HepG2 (cell line): ENCODE data around the gene SAPCD1. TPM values are rescaled to one million over a fixed set of nuclear protein-coding genes. Genes with fewer than 3 reads are reported as not detected.
A peak's percentile ranks its signal among the peaks of the same experiment; 100 is the strongest.

Experiments
- ATAC-seq: fragments of 200-7000 bp; cut with Tn5 transposase; 3 replicates; pipeline ENCODE4 v1.9.1; 2020; ENCODE audit warnings: mild to moderate bottlenecking, moderate library complexity
- BruUV-seq: library from RNA; stranded (reverse); fragments of 400-500 nt; replicated peaks from 2 replicates; lab custom pipeline; 2021; lab: Mats Ljungman, UMichigan
- CTCF ChIA-PET: fragments of 300-600 bp; formaldehyde crosslinking; extraction: SDS; loops from one replicate; lab custom pipeline; 2021; ENCODE audit warnings: low total read pairs, inconsistent platforms, low intra/inter-chr PET ratio; lab: Yijun Ruan, JAX
- POLR2A ChIA-PET: fragments of 350-600 bp; sonication (Branson Sonifier 250); formaldehyde crosslinking; loops from one replicate; lab custom pipeline; 2020; ENCODE audit warnings: antibody characterized with exemption, inconsistent platforms; lab: Yijun Ruan, JAX
- DNase-seq: peaks from one replicate; pipeline ENCODE4 v3.0.0-alpha.2; 2015; ENCODE audit warnings: low spot score
- FAIRE-seq: peaks from 3 replicates; lab custom pipeline; 2011; peaks lifted over from hg19 to GRCh38; lab: Jason Lieb, UNC
- H2AFZ ChIP-seq: one replicate; pipeline ENCODE4 v1.6.1; 2011; ENCODE audit warnings: low read length, inconsistent platforms
- H3K27ac ChIP-seq: fragments of 300-600 bp; 3 replicates; pipeline ENCODE4 v1.8.0; 2011; ENCODE audit warnings: mixed run types, mild to moderate bottlenecking, mixed read lengths, low read length, inconsistent platforms; ENCODE audit not compliant: insufficient read depth; ENCODE audit errors: extremely low read length
- H3K27me3 ChIP-seq, 2 experiments: fragments of 200-600 bp in 1 of 2; 2 replicates in 1 of 2; 3 replicates in 1 of 2; pipeline versions ENCODE4 v1.6.0 to v1.8.0; 2011; ENCODE audit warnings: low read length in 2 of 2, mild to moderate bottlenecking in 2 of 2, moderate library complexity in 2 of 2, inconsistent platforms in 1 of 2; ENCODE audit not compliant: insufficient read depth in 2 of 2, control insufficient read depth in 1 of 2
- H3K36me3 ChIP-seq, 2 experiments: fragments of 200-600 bp in 1 of 2; replicated peaks in 1 of 2; 2 replicates in 1 of 2; 3 replicates in 1 of 2; pipeline versions ENCODE4 v1.5.1 to v1.8.0; 2011; ENCODE audit warnings: low read length in 2 of 2, inconsistent platforms in 1 of 2; ENCODE audit not compliant: insufficient read depth in 2 of 2, control insufficient read depth in 1 of 2
- H3K4me1 ChIP-seq: 2 replicates; pipeline ENCODE4 v1.5.1; 2012; ENCODE audit warnings: low read length, inconsistent platforms; ENCODE audit not compliant: insufficient read depth
- H3K4me2 ChIP-seq: 2 replicates; pipeline ENCODE4 v1.6.0; 2011; ENCODE audit warnings: low read depth, low read length, inconsistent platforms
- H3K4me3 ChIP-seq, 3 experiments: fragments of 200-600 bp in 1 of 3; sonication (generic), shearing (Covaris generic) in 1 of 3; replicated peaks in 1 of 3; 2 replicates each; pipeline ENCODE4 v1.5.1; 2011 to 2016; ENCODE audit warnings: low read length in 3 of 3, inconsistent platforms in 2 of 3, low read depth in 2 of 3, mild to moderate bottlenecking in 2 of 3, control low read depth in 1 of 3, mixed read lengths in 1 of 3; ENCODE audit not compliant: insufficient read depth in 1 of 3
- H3K79me2 ChIP-seq: one replicate; pipeline ENCODE4 v1.6.1; 2011; ENCODE audit warnings: low read length, inconsistent platforms; ENCODE audit not compliant: insufficient read depth
- H3K9ac ChIP-seq: 2 replicates; pipeline ENCODE4 v1.6.0; 2011; ENCODE audit warnings: mild to moderate bottlenecking, low read depth, low read length, inconsistent platforms; ENCODE audit not compliant: insufficient read depth
- H3K9me3 ChIP-seq: 2 replicates; pipeline ENCODE4 v1.5.1; 2012; ENCODE audit warnings: mild to moderate bottlenecking, low read length
- H4K20me1 ChIP-seq: 2 replicates; pipeline ENCODE4 v1.6.0; 2011; ENCODE audit warnings: inconsistent platforms, mild to moderate bottlenecking, low read length, moderate library complexity; ENCODE audit not compliant: insufficient read depth
- GRHL1 ChIP-seq: sonication (generic); formaldehyde crosslinking; conservative IDR thresholded peaks from 2 replicates; pipeline ENCODE4 v1.8.0; 2022; ENCODE audit warnings: missing genetic modification reagents
- ISL2 ChIP-seq: sonication (generic); formaldehyde crosslinking; IDR thresholded peaks from 2 replicates; pipeline ENCODE4 v1.5.0; 2020; ENCODE audit warnings: missing genetic modification reagents
- NKX3-1 ChIP-seq: sonication (generic); formaldehyde crosslinking; IDR thresholded peaks from 2 replicates; pipeline ENCODE4 v1.5.0; 2020; ENCODE audit warnings: missing genetic modification reagents
- NPAS2 ChIP-seq: sonication (generic); formaldehyde crosslinking; IDR thresholded peaks from 2 replicates; pipeline ENCODE4 v1.8.0; 2022; ENCODE audit warnings: mild to moderate bottlenecking, missing genetic modification reagents, borderline replicate concordance
- PHF5A ChIP-seq: IDR thresholded peaks from one replicate; pipeline ENCODE4 v1.6.1; 2018; ENCODE audit warnings: low read depth, missing genetic modification reagents; ENCODE audit not compliant: unreplicated experiment
- SP140L ChIP-seq: sonication (generic); formaldehyde crosslinking; IDR thresholded peaks from 2 replicates; pipeline ENCODE4 v1.4.0; 2020; ENCODE audit warnings: missing genetic modification reagents, borderline replicate concordance
- TARDBP ChIP-seq: sonication (generic); formaldehyde crosslinking; IDR thresholded peaks from 2 replicates; pipeline ENCODE4 v1.8.0; 2022; ENCODE audit warnings: mild to moderate bottlenecking, missing genetic modification reagents
- ZBTB44 ChIP-seq: sonication (generic); formaldehyde crosslinking; IDR thresholded peaks from 2 replicates; pipeline ENCODE4 v1.4.0; 2020; ENCODE audit warnings: missing genetic modification reagents
- ZFP36 ChIP-seq: fragments of 150-350 bp; IDR thresholded peaks from 2 replicates; pipeline ENCODE4 v1.6.1; 2018; ENCODE audit warnings: borderline replicate concordance, low read length, low read depth; ENCODE audit not compliant: partially characterized antibody
- ZKSCAN5 ChIP-seq: sonication (generic); formaldehyde crosslinking; IDR thresholded peaks from 2 replicates; pipeline ENCODE4 v1.5.1; 2020; ENCODE audit warnings: mild to moderate bottlenecking, missing genetic modification reagents
- ZMYM4 ChIP-seq: sonication (generic); formaldehyde crosslinking; IDR thresholded peaks from 2 replicates; pipeline ENCODE4 v1.8.1; 2023; ENCODE audit warnings: mild to moderate bottlenecking, missing genetic modification reagents
- ZNF18 ChIP-seq: sonication (generic); formaldehyde crosslinking; IDR thresholded peaks from 2 replicates; pipeline ENCODE4 v1.8.0; 2022; ENCODE audit warnings: mild to moderate bottlenecking, missing genetic modification reagents; ENCODE audit not compliant: insufficient replicate concordance
- ZNF556 ChIP-seq: sonication (generic); formaldehyde crosslinking; IDR thresholded peaks from 2 replicates; pipeline ENCODE4 v1.4.0; 2020; ENCODE audit warnings: mild to moderate bottlenecking, missing genetic modification reagents, borderline replicate concordance
- ZNF563 ChIP-seq: sonication (generic); formaldehyde crosslinking; IDR thresholded peaks from 2 replicates; pipeline ENCODE4 v1.8.0; 2022; ENCODE audit warnings: mild to moderate bottlenecking, moderate library complexity, missing genetic modification reagents
- ZNF619 ChIP-seq: sonication (generic); formaldehyde crosslinking; IDR thresholded peaks from 2 replicates; pipeline ENCODE4 v1.4.0; 2020; ENCODE audit warnings: mild to moderate bottlenecking, missing genetic modification reagents
- ZNF644 ChIP-seq: IDR thresholded peaks from 2 replicates; pipeline ENCODE4 v1.6.1; 2016; ENCODE audit warnings: low read depth
- WGBS: methylation state at CpG from one replicate; pipeline ENCODE4 v1.1.6; 2017; ENCODE audit warnings: low lambda C conversion rate; 5-methylcytosine and 5-hydroxymethylcytosine counted together
- in situ Hi-C: cut with HindIII; loops from 2 replicates; pipeline ENCODE4 v1.10.0; 2017; ENCODE audit warnings: low pct_unique_long_range_greater_than_20kb; ENCODE audit not compliant: extremely low pct_ligation_motif_present
- intact Hi-C: fragments of 100-400 bp; cut with micrococcal nuclease; formaldehyde crosslinking; loops from one replicate; pipeline ENCODE4 v1.10.0; 2022; ENCODE audit not compliant: unreplicated experiment
- polyA plus RNA-seq, 8 experiments: library from polyadenylated mRNA; depleted of rRNA in 3 of 8; stranded (reverse) in 7 of 8; unstranded in 1 of 8; fragments of >200 nt; fragmentation: Illumina TruSeq in 4 of 8; extraction: Trizol in 4 of 8; gene quantifications; 2 replicates each; pipeline versions ENCODE4 v1.2.1 to v1.2.3, GENCODE V29; 2011 to 2016; ENCODE audit warnings: low read depth in 4 of 8, missing spikeins in 1 of 8, mixed read lengths in 1 of 8; ENCODE audit not compliant: insufficient read depth in 1 of 8
- total RNA-seq, 5 experiments: library from RNA; depleted of rRNA; stranded (reverse); fragments of >200 nt; fragmentation: Illumina TruSeq; extraction: Trizol; gene quantifications; 2 replicates each; pipeline ENCODE4 v1.2.3, GENCODE V29; 2016; ENCODE audit warnings: low read depth in 1 of 5
- TF ChIP-seq, protein P1 (sequence below): sonication (generic); formaldehyde crosslinking; IDR thresholded peaks from 2 replicates; pipeline ENCODE4 v1.4.0; 2020; ENCODE audit warnings: mild to moderate bottlenecking, missing genetic modification reagents
- TF ChIP-seq, protein P2 (sequence below): IDR thresholded peaks from 2 replicates; pipeline ENCODE4 v1.6.1; 2016; ENCODE audit warnings: missing compliant biosample characterization, missing genetic modification reagents, borderline replicate concordance

SAPCD1 gene
- total and polyA plus RNA-seq, 2 of the 13 experiments (the other 11 are each of a cell fraction or from before 2014, with no cell fraction given): 2.5 to 3.9 TPM

GRCh38 chr6:31805939-31806469, 43.5 kb downstream of the SAPCD1 start:
- H3K4me3 ChIP-seq: peak overlapping the region; percentile 82 to 90 (median 84)
- POLR2A ChIA-PET: interaction anchor here (0.9 to 5.9 kb wide), 31 partner anchors 8 to 1166 kb away, joined by 3 to 107 read pairs (median 7); partner anchors contain the start of genes AIF1, BAG6, C6orf47 and CFB
- no peaks in the 10 kb centered on the region for H4K20me1 ChIP-seq
- H3K36me3 ChIP-seq: peaks cover 0 to 9% of the 10 kb centered on the region in 2 experiments; a peak in 3 of 5 replicates
- peak; percentile 39 for ATAC-seq
- in situ Hi-C loops (no loop called here), intact Hi-C loops (loop anchor here (5.0 kb wide), 1 partner anchor 69 kb away; the partner anchor contains the start of gene CLIC1)
- no peaks in the 10 kb centered on the region for H3K27me3 ChIP-seq
- H3K4me1 ChIP-seq: peaks cover 37% of the 10 kb centered on the region
- peaks cover 11% of the 10 kb centered on the region for H3K79me2 ChIP-seq
- H3K9ac ChIP-seq: peak overlapping the region; percentile 94
- H2AFZ ChIP-seq: no peak overlapping the region
- FAIRE-seq: no peak
- CTCF ChIA-PET: interaction anchor here (1.0 kb wide), 1 partner anchor 10 kb away, joined by 3 read pairs; the partner anchor contains the start of gene VARS1
- no peaks in the 10 kb centered on the region for H3K9me3 ChIP-seq
- H3K27ac ChIP-seq: peak overlapping the region; percentile 94
- peak overlapping the region; percentile 83 for H3K4me2 ChIP-seq
- BruUV-seq: TSS peak; percentile 87
- 16% methylated on average over 7 of the region's 7 CpGs for WGBS
- no peak for DNase-seq
- no peak for TF ChIP-seq NPAS2 (CRISPR knock-in tag)
- TF ChIP-seq ZNF563: no peak
- TF ChIP-seq PHF5A: no peak
- TF ChIP-seq, protein P1, sequence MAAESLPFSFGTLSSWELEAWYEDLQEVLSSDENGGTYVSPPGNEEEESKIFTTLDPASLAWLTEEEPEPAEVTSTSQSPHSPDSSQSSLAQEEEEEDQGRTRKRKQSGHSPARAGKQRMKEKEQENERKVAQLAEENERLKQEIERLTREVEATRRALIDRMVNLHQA (CRISPR knock-in tag): no peak
- no peak for TF ChIP-seq ZBTB44 (CRISPR knock-in tag)
- TF ChIP-seq ZKSCAN5 (CRISPR knock-in tag): no peak
- no peak for TF ChIP-seq TARDBP
- TF ChIP-seq ISL2: no peak
- TF ChIP-seq SP140L (CRISPR knock-in tag): 0 out of 2 replicates have a peak, but pooled peaks have one; percentile 29
- TF ChIP-seq ZNF556 (CRISPR knock-in tag): no peak
- TF ChIP-seq ZNF644: no peak
- TF ChIP-seq, protein P2, sequence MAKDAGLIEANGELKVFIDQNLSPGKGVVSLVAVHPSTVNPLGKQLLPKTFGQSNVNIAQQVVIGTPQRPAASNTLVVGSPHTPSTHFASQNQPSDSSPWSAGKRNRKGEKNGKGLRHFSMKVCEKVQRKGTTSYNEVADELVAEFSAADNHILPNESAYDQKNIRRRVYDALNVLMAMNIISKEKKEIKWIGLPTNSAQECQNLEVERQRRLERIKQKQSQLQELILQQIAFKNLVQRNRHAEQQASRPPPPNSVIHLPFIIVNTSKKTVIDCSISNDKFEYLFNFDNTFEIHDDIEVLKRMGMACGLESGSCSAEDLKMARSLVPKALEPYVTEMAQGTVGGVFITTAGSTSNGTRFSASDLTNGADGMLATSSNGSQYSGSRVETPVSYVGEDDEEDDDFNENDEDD (CRISPR knock-in tag): no peak
- no peak for TF ChIP-seq ZMYM4 (CRISPR knock-in tag)
- TF ChIP-seq ZFP36: no peak
- TF ChIP-seq NKX3-1: no peak
- TF ChIP-seq ZNF18 (CRISPR knock-in tag): peak; percentile 76
- TF ChIP-seq ZNF619 (CRISPR knock-in tag): 0 out of 2 replicates have a peak, but pooled peaks have one; percentile 24
- no peak for TF ChIP-seq GRHL1 (CRISPR knock-in tag)
